GM21619 (cell line): Measurements from ENCODE around the gene TVP23A.
A peak's percentile ranks its signal among the peaks of the same experiment; 100 is the strongest.
"Not testable (repeated sequence)": the region's sequence is repeated elsewhere in the genome, so short reads cannot be mapped to it uniquely, and the experiment has no call there.

Experiments used
- ATAC-seq: cut with Tn5 transposase; IDR thresholded peaks from one replicate; pipeline ENCODE4 v1.9.1; 2021; ENCODE audit not compliant: unreplicated experiment

TVP23A gene

GRCh38 chr16:10752843-10753523, 65.6 kb downstream of the TVP23A start:
- ATAC-seq, result peak; percentile 63

GRCh38 chr16:10751291-10751697, 67.3 kb downstream of the TVP23A start:
- ATAC-seq, result no peak

- ATAC-seq, result no peak
These were observed 67.8 kb downstream of the TVP23A start for GRCh38 chr16:10750793-10751192.

GRCh38 chr16:10745841-10746240, 72.8 kb downstream of the TVP23A start:
- ATAC-seq, result no peak

GRCh38 chr16:10744370-10745030, 74.1 kb downstream of the TVP23A start:
- ATAC-seq, result no peak

- ATAC-seq, result peak; percentile 77
These were observed 74.8 kb downstream of the TVP23A start, which contains the start of gene NUBP1 for GRCh38 chr16:10743610-10744369. NUBP1 (plus strand) TSS chr16:10743842; CDS start chr16:10743864, 22 bp downstream.

GRCh38 chr16:10743227-10743609, 75.4 kb downstream of the TVP23A start:
- ATAC-seq, result no peak

GRCh38 chr16:10741844-10742243, 76.8 kb downstream of the TVP23A start:
- ATAC-seq, result no peak

GRCh38 chr16:10741249-10741648, 77.3 kb downstream of the TVP23A start:
- ATAC-seq, result not testable (repeated sequence)

- ATAC-seq, result no peak
These were observed 77.8 kb downstream of the TVP23A start for GRCh38 chr16:10740845-10741208.

- no peak for ATAC-seq
These were observed 78.4 kb downstream of the TVP23A start for GRCh38 chr16:10740000-10740844.

- peak; percentile 72 for ATAC-seq
These were observed 80.1 kb downstream of the TVP23A start for GRCh38 chr16:10738231-10739077.

GRCh38 chr16:10737068-10737625, 81.4 kb downstream of the TVP23A start:
- peak; percentile 39 for ATAC-seq

- ATAC-seq, result no peak
These were observed 86.8 kb downstream of the TVP23A start for GRCh38 chr16:10731790-10732189.

GRCh38 chr16:10729104-10730048, 89.2 kb downstream of the TVP23A start:
- ATAC-seq, result no peak

- no peak for ATAC-seq
These were observed 90.3 kb downstream of the TVP23A start for GRCh38 chr16:10728003-10728887.
